Endothelial cell of umbilical vein (primary cell): Measurements from ENCODE around the gene KRTAP10-7. TPM values are rescaled to one million over a fixed set of nuclear protein-coding genes. Genes with fewer than 3 reads are reported as not detected.

Experiments used
- BruUV-seq: library from RNA; stranded (reverse); fragments of 400-500 nt; replicated peaks from 2 replicates; lab custom pipeline; 2021; lab: Mats Ljungman, UMichigan
- CTCF ChIA-PET: fragments of 300-600, 350-600 bp; sonication (Branson Sonifier 250); formaldehyde crosslinking; loops from one replicate; lab custom pipeline; 2021; ENCODE audit warnings: antibody characterized with exemption, inconsistent platforms; lab: Charles Lee
- POLR2A ChIA-PET: fragments of 300-600, 350-600 bp; sonication (Branson Sonifier 250); formaldehyde crosslinking; loops from one replicate; lab custom pipeline; 2021; ENCODE audit warnings: antibody characterized with exemption, inconsistent platforms; lab: Charles Lee
- DNase-seq: peaks from one replicate; pipeline ENCODE4 v3.0.0-alpha.2; 2011; ENCODE audit warnings: low read depth, low spot score
- FAIRE-seq: peaks from 2 replicates; lab custom pipeline; 2011; peaks lifted over from hg19 to GRCh38; lab: Jason Lieb, UNC
- H2AFZ ChIP-seq: 2 replicates; pipeline ENCODE4 v1.6.0; 2012; ENCODE audit warnings: low read depth, low read length, control low read depth, inconsistent platforms
- H3K27ac ChIP-seq: 2 replicates; pipeline ENCODE4 v1.5.1; 2011; ENCODE audit warnings: low read depth, mild to moderate bottlenecking, control low read depth, low read length, moderate library complexity; ENCODE audit not compliant: insufficient read depth
- H3K27me3 ChIP-seq, 2 experiments: 2 replicates each; pipeline versions ENCODE4 v1.6.0 to v1.6.1; 2011; ENCODE audit warnings: low read length in 2 of 2, mixed read lengths in 1 of 2; ENCODE audit not compliant: control insufficient read depth in 2 of 2, insufficient read depth in 2 of 2
- H3K36me3 ChIP-seq, 2 experiments: 2 replicates in 1 of 2; 3 replicates in 1 of 2; pipeline ENCODE4 v1.5.1; 2011; ENCODE audit warnings: low read length in 2 of 2, mild to moderate bottlenecking in 1 of 2, moderate library complexity in 1 of 2; ENCODE audit not compliant: control insufficient read depth in 2 of 2, insufficient read depth in 2 of 2; ENCODE audit errors: extremely low read depth in 1 of 2
- H3K4me1 ChIP-seq: 3 replicates; pipeline ENCODE4 v1.5.1; 2011; ENCODE audit warnings: mild to moderate bottlenecking, low read length; ENCODE audit not compliant: control insufficient read depth, insufficient read depth; ENCODE audit errors: extremely low read depth
- H3K4me2 ChIP-seq: 2 replicates; pipeline ENCODE4 v1.6.1; 2011; ENCODE audit warnings: low read length, control low read depth, mixed read lengths; ENCODE audit not compliant: insufficient read depth
- H3K4me3 ChIP-seq, 3 experiments: fragments of 200-600 bp in 1 of 3; sonication (generic), shearing (Covaris generic) in 1 of 3; replicated peaks in 1 of 3; 2 replicates each; pipeline ENCODE4 v1.5.1; 2011 to 2016; ENCODE audit warnings: control low read depth in 3 of 3, low read length in 3 of 3, mild to moderate bottlenecking in 2 of 3, inconsistent platforms in 1 of 3, low read depth in 1 of 3, moderate library complexity in 1 of 3; ENCODE audit not compliant: insufficient read depth in 1 of 3
- H3K79me2 ChIP-seq: 2 replicates; pipeline ENCODE4 v1.6.0; 2012; ENCODE audit warnings: low read length, inconsistent platforms; ENCODE audit not compliant: control insufficient read depth, insufficient read depth
- H3K9ac ChIP-seq: replicated peaks from 2 replicates; pipeline ENCODE3; 2011; ENCODE audit warnings: low read length, control low read depth; ENCODE audit not compliant: insufficient read depth; ENCODE audit errors: extremely low read depth
- H3K9me1 ChIP-seq: replicated peaks from 3 replicates; pipeline ENCODE4 v1.6.0; 2011; ENCODE audit warnings: mild to moderate bottlenecking, low read length; ENCODE audit not compliant: control insufficient read depth, insufficient read depth; ENCODE audit errors: extremely low read depth
- H3K9me3 ChIP-seq: replicated peaks from 2 replicates; pipeline ENCODE4 v1.5.1; 2012; ENCODE audit warnings: low read length, inconsistent platforms; ENCODE audit not compliant: control insufficient read depth, insufficient read depth
- H4K20me1 ChIP-seq: replicated peaks from 2 replicates; pipeline ENCODE3; 2011; ENCODE audit warnings: mild to moderate bottlenecking, low read length; ENCODE audit not compliant: control insufficient read depth, insufficient read depth; ENCODE audit errors: extremely low read depth
- FOS ChIP-seq: IDR thresholded peaks from 2 replicates; pipeline ENCODE4 v1.6.1; 2011; ENCODE audit warnings: mild to moderate bottlenecking, low read length, moderate library complexity, borderline replicate concordance; ENCODE audit not compliant: insufficient read depth
- GATA2 ChIP-seq: IDR thresholded peaks from 2 replicates; pipeline ENCODE4 v1.7.0; 2011; ENCODE audit warnings: low read depth, mild to moderate bottlenecking, moderate library complexity, mixed read lengths, low read length; ENCODE audit not compliant: insufficient read length, insufficient read depth
- JUN ChIP-seq: IDR thresholded peaks from 2 replicates; pipeline ENCODE4 v1.6.1; 2011; ENCODE audit warnings: borderline replicate concordance, low read depth; ENCODE audit not compliant: insufficient read length, insufficient read depth
- MAX ChIP-seq: IDR thresholded peaks from 2 replicates; pipeline ENCODE4 v1.6.1; 2011; ENCODE audit not compliant: insufficient read depth, insufficient read length
- POLR2AphosphoS5 ChIP-seq: IDR thresholded peaks from 2 replicates; pipeline ENCODE4 v1.6.1; 2012; ENCODE audit warnings: low read depth, mild to moderate bottlenecking, control low read depth, low read length, moderate library complexity; ENCODE audit not compliant: insufficient read depth
- dilution Hi-C: fragments of 300-500 bp; cut with MboI; formaldehyde crosslinking; loops from one replicate; pipeline ENCODE4 v1.15.0; 2019; ENCODE audit warnings: low sequenced_read_pairs; ENCODE audit not compliant: extremely low pct_ligation_motif_present
- intact Hi-C: fragments of 100-400 bp; cut with micrococcal nuclease; formaldehyde crosslinking; loops from one replicate; pipeline ENCODE4 v1.10.0; 2022
- polyA plus RNA-seq, 4 experiments: library from polyadenylated mRNA; depleted of rRNA in 3 of 4; stranded (reverse) in 3 of 4; unstranded in 1 of 4; fragments of >200 nt; gene quantifications; 2 replicates each; pipeline versions ENCODE4 v1.2.1 to v1.2.3, GENCODE V29; 2011 to 2012; ENCODE audit warnings: missing spikeins in 1 of 4
- total RNA-seq: library from RNA; stranded (reverse); gene quantifications from 2 replicates; pipeline ENCODE4 v1.2.3, GENCODE V29; 2021
- TF ChIP-seq, protein P1 (sequence below), 2 donors: IDR thresholded peaks; 1 replicate in 1 of 2; 2 replicates in 1 of 2; pipeline ENCODE4 v1.5.1; 2011; ENCODE audit warnings: low read length in 2 of 2, mild to moderate bottlenecking in 2 of 2, moderate library complexity in 2 of 2, control low read depth in 1 of 2, inconsistent platforms in 1 of 2, low read depth in 1 of 2; ENCODE audit not compliant: insufficient read depth in 1 of 2; ENCODE audit errors: extremely low read depth in 1 of 2

The KRTAP10-7 gene
- total and polyA plus RNA-seq, 2 donors (not counting 3 experiments of a cell fraction or from before 2014, with no cell fraction given): not detected

GRCh38 chr21:44647222-44647552, 46.8 kb downstream of the KRTAP10-7 start:
- intact Hi-C loops (no loop called here), dilution Hi-C loops (no loop called here)
- no peak for FAIRE-seq
- H3K27ac ChIP-seq: no peak overlapping the region
- H3K4me3 ChIP-seq: no peak overlapping the region
- no peak overlapping the region for H3K4me2 ChIP-seq
- no peak overlapping the region for H2AFZ ChIP-seq
- ChIA-PET CTCF (no interaction called here), POLR2A (no interaction called here)
- H3K27me3 ChIP-seq: no peaks in the 10 kb centered on the region
- no peaks in the 10 kb centered on the region for H4K20me1 ChIP-seq
- no peaks in the 10 kb centered on the region for H3K4me1 ChIP-seq
- H3K9me1 ChIP-seq: no peaks in the 10 kb centered on the region
- no peaks in the 10 kb centered on the region for H3K9me3 ChIP-seq
- TF ChIP-seq, protein P1, sequence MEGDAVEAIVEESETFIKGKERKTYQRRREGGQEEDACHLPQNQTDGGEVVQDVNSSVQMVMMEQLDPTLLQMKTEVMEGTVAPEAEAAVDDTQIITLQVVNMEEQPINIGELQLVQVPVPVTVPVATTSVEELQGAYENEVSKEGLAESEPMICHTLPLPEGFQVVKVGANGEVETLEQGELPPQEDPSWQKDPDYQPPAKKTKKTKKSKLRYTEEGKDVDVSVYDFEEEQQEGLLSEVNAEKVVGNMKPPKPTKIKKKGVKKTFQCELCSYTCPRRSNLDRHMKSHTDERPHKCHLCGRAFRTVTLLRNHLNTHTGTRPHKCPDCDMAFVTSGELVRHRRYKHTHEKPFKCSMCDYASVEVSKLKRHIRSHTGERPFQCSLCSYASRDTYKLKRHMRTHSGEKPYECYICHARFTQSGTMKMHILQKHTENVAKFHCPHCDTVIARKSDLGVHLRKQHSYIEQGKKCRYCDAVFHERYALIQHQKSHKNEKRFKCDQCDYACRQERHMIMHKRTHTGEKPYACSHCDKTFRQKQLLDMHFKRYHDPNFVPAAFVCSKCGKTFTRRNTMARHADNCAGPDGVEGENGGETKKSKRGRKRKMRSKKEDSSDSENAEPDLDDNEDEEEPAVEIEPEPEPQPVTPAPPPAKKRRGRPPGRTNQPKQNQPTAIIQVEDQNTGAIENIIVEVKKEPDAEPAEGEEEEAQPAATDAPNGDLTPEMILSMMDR (IDR thresholded peaks at IDR 0.05; ENCODE audit: extremely low read depth in 1 of 2, insufficient read depth in 1 of 2, low read depth in 1 of 2, low read length in 2 of 2): no peak
- no peak for TF ChIP-seq GATA2
- no peak for TF ChIP-seq JUN
- TF ChIP-seq FOS: no peak
- no peak for TF ChIP-seq MAX
- TF ChIP-seq POLR2AphosphoS5: no peak
- no peak overlapping the region for H3K9ac ChIP-seq
- no peaks in the 10 kb centered on the region for H3K79me2 ChIP-seq
- H3K36me3 ChIP-seq: no peaks in the 10 kb centered on the region
- no TSS peak for BruUV-seq
- no peak for DNase-seq
